GM20431 (cell line): ENCODE results near the gene MCEE.
"Not testable (repeated sequence)": the region's sequence is repeated elsewhere in the genome, so short reads cannot be mapped to it uniquely, and the experiment has no call there.

ENCODE experiments used
- in situ Hi-C: fragments of 300-500 bp; cut with MseI, MboI; formaldehyde crosslinking; loops from one replicate; pipeline ENCODE4 v1.15.0; 2020; ENCODE audit warnings: low sequenced_read_pairs; ENCODE audit not compliant: unreplicated experiment

Gene MCEE

GRCh38 chr2:71129114-71129901 lies 721 bp downstream of the MCEE start:
- in situ Hi-C loops = no loop called here

- in situ Hi-C loops = no loop called here
These were observed 3.1 kb downstream of the MCEE start for GRCh38 chr2:71126957-71127356.

DNA sequence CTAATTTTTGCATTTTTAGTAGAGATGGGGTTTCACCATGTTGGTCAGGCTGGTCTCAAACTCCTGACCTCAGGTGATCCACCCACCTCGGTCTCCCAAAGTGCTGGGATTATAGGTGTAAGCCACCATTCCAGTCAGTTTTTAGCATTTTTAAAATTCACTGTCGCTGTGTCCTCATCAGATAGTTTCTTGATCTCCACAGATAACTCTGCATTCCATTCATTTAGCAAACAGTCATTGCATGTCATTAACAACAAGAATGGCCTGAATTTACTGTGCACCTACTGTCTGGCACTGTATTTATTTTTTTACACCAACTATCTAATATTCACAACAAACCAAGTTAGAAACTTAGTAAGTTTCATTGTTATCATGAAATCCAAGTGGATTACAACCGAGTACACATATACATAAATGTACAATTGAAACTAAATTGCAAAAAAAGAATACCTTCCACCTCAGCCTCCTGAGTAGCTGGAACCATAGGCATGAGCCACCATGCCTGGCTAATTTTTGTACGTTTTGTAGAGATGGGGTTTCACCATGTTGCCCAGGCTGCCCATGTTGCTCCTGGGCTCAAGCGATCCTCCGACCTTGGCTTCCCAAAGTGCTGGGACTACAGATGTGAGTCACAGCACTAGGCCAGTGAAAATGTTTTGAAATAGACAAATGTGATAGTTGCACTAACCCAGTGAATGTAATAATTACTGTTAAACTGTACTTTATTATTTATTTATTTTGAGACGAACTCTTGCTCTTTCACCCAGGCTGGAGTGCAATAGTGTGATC lies 4.3 kb downstream of the MCEE start:
- in situ Hi-C loops = no loop called here

DNA sequence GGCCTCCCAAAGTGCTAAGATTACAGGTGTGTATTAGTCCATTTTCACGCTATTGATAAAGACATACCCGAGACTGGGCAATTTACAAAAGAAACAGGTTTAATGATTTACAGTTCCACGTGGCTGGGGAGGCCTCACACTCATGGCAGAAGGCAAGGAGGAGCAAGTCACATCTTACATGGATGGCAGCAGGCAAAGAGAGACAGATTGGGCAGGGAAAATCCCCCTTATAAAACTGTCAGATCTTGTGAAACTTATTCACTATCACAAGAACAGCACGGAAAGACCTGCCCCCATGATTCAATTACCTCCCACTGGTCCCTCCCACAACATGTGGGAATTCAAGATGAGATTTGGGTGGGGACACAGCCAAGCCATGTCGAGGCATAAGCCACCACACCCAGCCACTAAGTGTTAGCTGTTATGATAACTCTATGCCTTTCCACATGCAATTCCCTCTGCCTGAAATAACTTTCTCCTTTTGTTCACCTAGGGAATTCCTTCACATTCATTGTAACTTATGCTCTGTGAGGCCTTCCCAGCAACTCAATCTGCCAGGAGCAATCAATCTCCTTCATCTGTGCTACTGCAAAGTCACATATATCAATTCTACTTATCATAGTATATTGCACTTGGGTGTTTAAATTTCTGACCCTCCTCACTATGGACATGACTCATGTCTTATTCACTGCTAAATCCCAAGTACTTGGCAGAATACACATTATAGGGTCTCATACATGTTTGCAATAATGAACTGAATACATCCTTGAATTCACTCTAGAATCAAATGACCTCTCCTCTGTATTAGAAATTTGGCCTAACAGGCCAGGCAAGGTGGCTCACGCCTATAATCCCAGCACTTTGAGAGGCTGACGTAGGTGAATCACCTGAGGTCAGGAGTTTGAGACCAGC lies 7.4 kb downstream of the MCEE start:
- in situ Hi-C loops = no loop called here

- in situ Hi-C loops = no loop called here
These were observed 8.6 kb downstream of the MCEE start for GRCh38 chr2:71121479-71121878.

DNA sequence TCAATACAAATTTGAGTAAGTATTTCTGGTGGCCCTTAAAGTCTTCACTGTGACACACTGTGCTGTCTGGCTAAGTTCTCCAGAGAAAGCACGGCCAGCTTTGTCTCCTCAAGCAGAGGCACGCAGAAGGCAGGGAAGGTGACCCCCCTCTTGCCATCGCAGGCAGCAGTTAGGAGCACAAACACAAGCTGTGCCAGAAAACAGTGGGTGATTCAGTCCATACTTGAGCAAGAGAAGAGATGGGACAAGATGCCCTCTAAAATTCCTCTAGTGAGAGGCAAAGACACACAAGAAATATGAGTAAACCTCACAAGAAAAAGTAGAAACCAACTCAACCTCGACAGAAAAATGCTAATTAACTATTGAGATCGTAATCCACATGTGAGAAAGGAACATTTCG lies 9.8 kb downstream of the MCEE start:
- in situ Hi-C loops = no loop called here

DNA sequence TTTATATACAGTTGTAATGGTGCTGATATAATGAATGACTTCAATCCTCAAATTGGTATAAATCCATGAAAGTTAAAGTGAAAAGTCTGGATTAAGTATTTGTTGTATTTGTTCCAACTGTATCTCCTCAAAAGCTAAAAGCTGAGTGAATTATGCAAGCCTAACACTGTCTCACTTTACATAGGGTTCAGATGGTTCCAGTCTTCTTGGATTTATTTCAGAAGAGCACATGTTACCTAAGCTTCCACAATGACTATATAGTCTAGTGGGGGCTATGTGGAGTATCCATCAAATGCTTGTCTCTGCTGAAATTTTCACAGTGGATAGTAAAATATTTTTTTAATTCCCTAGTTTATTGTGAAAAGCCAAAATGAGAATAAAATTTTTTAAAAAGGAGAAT lies 13.0 kb downstream of the MCEE start:
- in situ Hi-C loops = no loop called here

DNA sequence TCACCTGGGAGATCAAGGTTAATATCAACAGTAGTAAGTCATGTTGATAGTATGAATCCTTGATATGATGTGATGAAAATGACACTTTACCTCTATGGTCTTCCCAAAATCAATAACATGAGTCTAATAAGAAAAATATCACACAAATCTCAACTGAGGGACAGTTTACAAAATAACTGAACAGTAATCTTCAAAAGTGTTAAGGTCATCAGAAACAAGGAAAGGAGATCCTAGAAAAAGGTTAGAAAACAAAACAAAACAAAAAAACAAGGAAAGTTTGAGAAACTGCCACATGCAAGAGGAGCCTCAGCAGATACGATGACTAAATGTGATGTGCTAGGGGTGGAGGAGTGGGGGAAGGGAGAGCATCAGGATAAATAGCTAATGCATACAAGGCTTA lies 16.2 kb downstream of the MCEE start:
- in situ Hi-C loops = no loop called here

DNA sequence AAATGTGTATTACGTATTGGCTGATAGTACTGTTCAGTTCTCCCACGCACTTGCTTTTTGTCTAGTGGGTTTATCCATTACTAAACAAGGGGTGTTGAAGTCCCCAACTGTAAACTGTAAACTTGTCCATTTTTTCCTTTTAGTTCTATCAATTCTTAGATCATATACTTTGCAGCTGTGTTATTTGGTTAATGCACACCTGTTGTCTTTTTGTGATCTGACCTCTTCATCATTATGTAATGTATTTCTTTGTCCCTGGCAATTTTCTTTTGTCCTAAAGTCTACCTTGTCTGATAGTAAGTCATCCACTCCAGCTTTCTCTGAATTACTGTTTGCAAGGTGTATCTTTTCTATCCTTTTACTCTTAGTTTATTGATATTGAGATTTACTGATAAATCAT lies 21.9 kb downstream of the MCEE start:
- in situ Hi-C loops = no loop called here

- in situ Hi-C loops = not testable (repeated sequence)
These were observed 23.6 kb downstream of the MCEE start for GRCh38 chr2:71106463-71106862.

- in situ Hi-C loops = no loop called here
These were observed 26.2 kb downstream of the MCEE start for GRCh38 chr2:71103809-71104208.

DNA sequence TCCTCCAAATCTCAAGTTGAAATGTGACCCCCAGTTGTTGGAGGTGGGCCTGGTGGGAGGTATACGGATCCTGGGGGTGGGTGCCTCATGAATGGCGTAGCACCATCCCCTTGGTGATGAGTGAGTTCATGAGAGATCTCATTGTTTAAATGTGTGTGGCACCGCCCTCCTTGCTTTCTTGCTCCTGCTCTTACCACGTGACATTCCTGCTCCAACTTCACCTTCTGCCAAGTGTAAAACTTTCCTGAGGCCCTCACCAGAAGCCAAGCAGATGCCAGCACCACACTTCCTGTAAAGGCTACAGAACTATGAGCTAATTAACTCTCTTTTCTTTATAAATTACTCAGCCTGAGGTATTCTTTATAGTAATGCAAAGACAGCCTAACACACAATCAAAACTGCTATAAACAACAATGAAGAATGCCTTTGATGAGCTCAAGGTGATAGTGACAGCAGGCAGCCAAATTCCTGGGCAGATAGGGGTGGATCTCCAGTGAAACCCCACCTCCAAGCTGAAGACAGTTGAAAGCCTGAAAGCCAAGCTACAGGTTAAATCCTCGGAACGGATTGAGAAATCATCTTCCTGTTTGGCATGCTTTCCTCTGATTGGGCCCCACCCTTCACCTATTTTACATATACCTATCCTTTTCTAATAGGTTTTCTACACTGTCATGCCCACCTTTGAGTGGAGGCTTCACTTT lies 26.9 kb downstream of the MCEE start:
- in situ Hi-C loops = no loop called here

DNA sequence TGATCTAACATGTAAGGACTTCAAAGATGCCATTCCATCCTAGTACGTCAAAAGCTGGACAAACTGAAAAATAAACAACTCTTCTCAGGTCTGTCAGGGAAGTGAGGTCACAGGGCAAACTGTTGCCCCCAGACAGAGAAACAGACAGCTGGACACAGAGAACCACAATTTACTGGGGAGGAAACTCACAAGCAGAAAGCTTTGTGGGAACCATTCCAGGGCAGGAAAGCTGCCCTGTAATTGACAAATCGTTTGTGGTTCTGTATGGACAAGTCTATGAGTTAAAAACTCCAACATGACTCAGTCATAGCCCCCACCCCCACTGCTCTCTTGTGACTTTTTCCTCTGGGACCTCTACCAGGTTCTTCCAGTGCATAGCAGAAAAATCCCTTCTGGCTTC lies 28.4 kb downstream of the MCEE start:
- in situ Hi-C loops = no loop called here

- in situ Hi-C loops = no loop called here
These were observed 29.6 kb downstream of the MCEE start for GRCh38 chr2:71100195-71100964.

DNA sequence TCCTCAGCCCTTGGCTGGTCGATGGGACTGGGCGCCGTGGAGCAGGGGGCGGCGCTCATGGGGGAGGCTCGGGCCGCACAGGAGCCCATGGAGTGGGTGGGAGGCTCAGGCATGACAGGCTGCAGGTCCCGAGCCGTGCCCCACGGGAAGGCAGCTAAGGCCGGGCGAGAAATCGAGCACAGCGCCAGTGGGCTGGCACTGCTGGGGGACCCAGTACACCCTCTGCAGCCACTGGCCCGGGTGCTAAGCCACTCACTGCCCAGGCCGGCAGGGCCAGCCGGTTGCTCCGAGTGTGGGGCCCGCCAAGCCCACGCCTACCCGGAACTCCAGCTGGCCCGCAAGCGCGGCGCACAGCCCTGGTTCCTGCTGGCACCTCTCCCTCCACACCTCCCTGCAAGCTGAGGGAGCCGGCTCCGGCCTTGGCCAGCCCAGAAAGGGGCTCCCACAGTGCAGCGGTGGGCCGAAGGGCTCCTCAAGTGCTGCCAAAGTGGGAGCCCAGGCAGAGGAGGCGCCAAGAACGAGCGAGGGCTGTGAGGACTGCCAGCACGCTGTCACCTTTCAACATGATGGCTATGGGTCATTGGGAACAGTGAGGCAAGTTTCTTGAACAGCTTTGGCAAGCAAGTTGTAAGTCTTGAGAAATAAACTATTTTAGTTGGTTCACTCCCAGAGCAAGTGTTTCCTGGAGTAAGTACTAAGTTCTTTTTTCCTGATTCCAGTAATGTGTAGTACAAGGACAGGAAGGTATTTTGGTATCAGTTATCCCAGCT lies 37.4 kb downstream of the MCEE start:
- in situ Hi-C loops = not testable (repeated sequence)

DNA sequence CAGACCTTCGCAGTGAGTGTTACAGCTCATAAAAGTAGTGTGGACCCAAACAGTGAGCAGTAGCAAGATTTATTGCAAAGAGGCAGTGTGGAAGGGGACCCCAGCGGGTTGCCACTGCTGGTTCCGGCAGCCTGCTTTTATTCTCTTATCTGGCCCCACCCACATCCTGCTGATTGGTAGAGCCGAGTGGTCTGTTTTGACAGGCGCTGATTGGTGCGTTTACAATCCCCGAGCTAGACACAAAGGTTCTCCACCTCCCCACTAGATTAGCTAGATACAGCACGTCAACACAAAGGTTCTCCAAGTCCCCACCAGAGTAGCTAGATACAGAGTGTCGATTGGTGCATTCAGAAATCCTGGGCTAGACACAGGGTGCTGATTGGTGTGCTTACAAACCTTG lies 38.2 kb downstream of the MCEE start:
- in situ Hi-C loops = not testable (repeated sequence)

DNA sequence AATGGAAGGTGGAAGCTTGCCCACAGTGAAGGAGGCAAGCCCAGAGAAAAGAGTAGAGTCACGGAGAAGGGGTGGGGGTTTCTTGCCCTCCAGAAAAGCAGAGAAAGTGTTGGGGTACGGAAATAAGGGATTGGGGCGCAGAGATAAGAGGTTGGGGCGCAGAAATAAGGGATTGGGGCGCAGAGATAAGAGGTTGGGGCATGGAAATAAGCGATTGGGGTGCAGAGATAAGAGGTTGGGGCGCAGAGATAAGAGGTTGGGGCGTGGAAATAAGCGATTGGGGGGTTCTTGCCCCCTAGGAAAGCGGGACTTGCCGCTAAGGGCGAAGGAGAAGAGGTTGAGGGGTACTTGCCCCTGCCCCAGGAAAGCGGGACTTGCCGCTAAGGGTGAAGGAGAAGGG lies 40.6 kb downstream of the MCEE start:
- in situ Hi-C loops = not testable (repeated sequence)

DNA sequence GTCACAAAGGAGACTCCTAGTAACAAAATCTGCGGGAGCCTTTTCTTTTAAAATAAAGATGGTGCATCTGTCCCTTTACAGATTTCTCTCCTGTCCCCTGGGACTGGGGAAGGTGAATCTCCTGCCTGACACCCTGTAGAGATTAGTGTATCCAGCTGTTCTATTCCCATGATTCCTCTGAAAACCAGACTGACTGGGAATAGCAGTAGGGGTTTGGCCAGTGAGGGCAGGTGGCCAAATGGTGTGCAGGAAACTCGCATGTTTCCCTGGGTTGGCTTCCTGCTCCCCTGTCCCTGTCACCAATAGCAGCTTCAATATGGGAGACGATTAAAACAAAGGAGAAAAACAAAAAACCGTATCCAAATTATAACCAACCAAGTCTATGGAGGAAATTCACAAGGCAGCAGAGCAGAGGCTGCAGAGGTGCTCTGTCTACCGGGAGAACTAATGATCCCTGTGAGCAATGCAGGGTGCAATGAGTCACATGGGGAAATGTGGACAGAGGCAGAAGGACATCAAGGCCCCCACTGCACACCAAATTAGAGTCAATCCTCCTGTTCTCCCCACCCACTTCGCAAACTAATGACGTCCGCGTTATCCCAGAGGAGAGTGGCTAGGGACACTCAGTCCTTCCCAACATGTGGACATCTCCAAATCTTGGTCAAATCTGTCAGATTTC lies 44.6 kb downstream of the MCEE start:
- in situ Hi-C loops = not testable (repeated sequence)
